ENCODE measurements around the gene TRIM63.

The TRIM63 gene

GRCh38 chr1:26050248-26050640 lies 17.2 kb downstream of the TRIM63 start:
- TF ChIP-seq ZNF8 (CRISPR knock-in tag; IDR thresholded peaks at IDR 0.05) (no peak), ARNTL (CRISPR knock-in tag; IDR thresholded peaks at IDR 0.05; ENCODE audit: borderline replicate concordance, low read depth) (no peak), ZNF565 (CRISPR knock-in tag; conservative IDR thresholded peaks at IDR 0.05; ENCODE audit: low read depth) (no peak), SNAI2 (CRISPR knock-in tag; IDR thresholded peaks at IDR 0.05) (no peak), BACH2 (CRISPR knock-in tag; IDR thresholded peaks at IDR 0.05; ENCODE audit: borderline replicate concordance) (no peak), ZFP30 (CRISPR knock-in tag; IDR thresholded peaks at IDR 0.05) (no peak)

GRCh38 chr1:26049531-26050247 lies 17.7 kb downstream of the TRIM63 start:
- no peak for ATAC-seq

More at GRCh38 chr1:26050248-26050640, 17.2 kb downstream of the TRIM63 start:
- no peak for ATAC-seq

GRCh38 chr1:26047278-26047874 lies 20.1 kb downstream of the TRIM63 start:
- TF ChIP-seq ZFP30 (CRISPR knock-in tag; IDR thresholded peaks at IDR 0.05), result no peak
- TF ChIP-seq CSRNP3 (CRISPR knock-in tag; IDR thresholded peaks at IDR 0.05), result no peak
- no peak for TF ChIP-seq ZFP3 (CRISPR knock-in tag; IDR thresholded peaks at IDR 0.05)
- no peak for TF ChIP-seq ISL1 (CRISPR knock-in tag; IDR thresholded peaks at IDR 0.05)
- TF ChIP-seq ZNF565 (CRISPR knock-in tag; conservative IDR thresholded peaks at IDR 0.05; ENCODE audit: low read depth), result no peak
- no peak for TF ChIP-seq ARNTL (CRISPR knock-in tag; IDR thresholded peaks at IDR 0.05; ENCODE audit: borderline replicate concordance, low read depth)
- no peak for TF ChIP-seq ZNF8 (CRISPR knock-in tag; IDR thresholded peaks at IDR 0.05)
- no peak for TF ChIP-seq OSR1 (CRISPR knock-in tag; IDR thresholded peaks at IDR 0.05)
- no peak for TF ChIP-seq POU6F1 (CRISPR knock-in tag; IDR thresholded peaks at IDR 0.05; ENCODE audit: borderline replicate concordance, low read depth)
- TF ChIP-seq TSHZ2 (CRISPR knock-in tag; IDR thresholded peaks at IDR 0.05), result no peak
- TF ChIP-seq SNAI2 (CRISPR knock-in tag; IDR thresholded peaks at IDR 0.05), result no peak
- TF ChIP-seq GLIS3 (CRISPR knock-in tag; IDR thresholded peaks at IDR 0.05), result no peak
- no peak for TF ChIP-seq ZNF70 (CRISPR knock-in tag; IDR thresholded peaks at IDR 0.05)
- no peak for TF ChIP-seq CREB5 (CRISPR knock-in tag; IDR thresholded peaks at IDR 0.05; ENCODE audit: low read depth)
- TF ChIP-seq TCF4 (CRISPR knock-in tag; IDR thresholded peaks at IDR 0.05; ENCODE audit: borderline replicate concordance), result no peak
- TF ChIP-seq ESRRG (CRISPR knock-in tag; IDR thresholded peaks at IDR 0.05), result no peak
- ATAC-seq, result no peak

More at GRCh38 chr1:26049531-26050247, 17.7 kb downstream of the TRIM63 start:
- TF ChIP-seq ZNF8 (CRISPR knock-in tag; IDR thresholded peaks at IDR 0.05) (no peak), SNAI2 (CRISPR knock-in tag; IDR thresholded peaks at IDR 0.05) (no peak), TCF4 (CRISPR knock-in tag; IDR thresholded peaks at IDR 0.05; ENCODE audit: borderline replicate concordance) (no peak), PATZ1 (CRISPR knock-in tag; IDR thresholded peaks at IDR 0.05; ENCODE audit: borderline replicate concordance) (no peak), CREB5 (CRISPR knock-in tag; IDR thresholded peaks at IDR 0.05; ENCODE audit: low read depth) (no peak), CSDC2 (CRISPR knock-in tag; IDR thresholded peaks at IDR 0.05) (no peak), ARNTL (CRISPR knock-in tag; IDR thresholded peaks at IDR 0.05; ENCODE audit: borderline replicate concordance, low read depth) (no peak), OSR1 (CRISPR knock-in tag; IDR thresholded peaks at IDR 0.05) (no peak), ZFP3 (CRISPR knock-in tag; IDR thresholded peaks at IDR 0.05) (no peak), BACH2 (CRISPR knock-in tag; IDR thresholded peaks at IDR 0.05; ENCODE audit: borderline replicate concordance) (no peak), TOX (CRISPR knock-in tag; IDR thresholded peaks at IDR 0.05; ENCODE audit: borderline replicate concordance) (no peak)

Measured in SK-N-SH treated with all-trans-retinoic acid at 6 μM for 48 hours (cell line).